Glomerular visceral epithelial cell (primary cell): ENCODE results near the gene FIGNL2.

Experiments
- DNase-seq: peaks from one replicate; pipeline ENCODE4 v3.0.0-alpha.2; 2016; ENCODE audit errors: extremely low spot score

The FIGNL2 gene

DNA sequence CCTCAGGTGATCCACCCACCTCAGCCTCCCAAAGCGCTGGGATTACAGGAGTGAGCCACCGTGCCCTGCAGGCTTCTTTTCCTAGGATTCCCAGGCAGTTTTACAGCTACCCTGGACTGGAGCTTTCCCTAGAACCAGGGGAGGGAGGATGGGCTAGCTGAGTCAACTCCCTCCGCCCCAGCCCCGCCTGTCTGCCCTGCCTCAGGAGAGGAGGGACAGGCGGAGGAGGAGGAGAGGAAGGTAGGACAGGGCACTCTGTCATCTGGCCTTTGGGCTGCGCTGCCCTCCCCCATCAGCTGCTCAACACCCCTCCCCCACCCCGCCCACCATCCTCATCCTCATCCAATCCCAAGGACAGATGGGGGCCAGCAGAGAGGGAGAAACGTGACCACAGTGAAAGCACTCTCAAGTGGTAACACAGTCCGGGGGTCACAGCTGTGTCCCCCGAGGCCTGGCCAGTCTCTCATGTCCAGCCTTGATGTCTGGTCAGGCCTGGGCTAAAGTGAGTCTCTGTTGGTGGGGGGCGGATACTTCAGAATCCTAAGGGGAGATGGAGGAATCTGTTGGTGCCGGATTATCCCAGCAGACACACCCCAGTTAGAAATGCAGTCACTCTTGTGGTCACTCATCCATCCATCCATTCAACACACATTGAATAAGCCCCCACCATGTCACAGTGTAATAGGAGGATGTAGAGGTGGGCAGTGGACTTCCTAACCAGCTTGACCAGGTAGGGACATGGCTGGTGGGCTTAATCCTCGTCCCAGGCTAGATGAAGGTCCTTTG, 12.3 kb downstream of the FIGNL2 start:
- DNase-seq: peak; percentile 45

DNA sequence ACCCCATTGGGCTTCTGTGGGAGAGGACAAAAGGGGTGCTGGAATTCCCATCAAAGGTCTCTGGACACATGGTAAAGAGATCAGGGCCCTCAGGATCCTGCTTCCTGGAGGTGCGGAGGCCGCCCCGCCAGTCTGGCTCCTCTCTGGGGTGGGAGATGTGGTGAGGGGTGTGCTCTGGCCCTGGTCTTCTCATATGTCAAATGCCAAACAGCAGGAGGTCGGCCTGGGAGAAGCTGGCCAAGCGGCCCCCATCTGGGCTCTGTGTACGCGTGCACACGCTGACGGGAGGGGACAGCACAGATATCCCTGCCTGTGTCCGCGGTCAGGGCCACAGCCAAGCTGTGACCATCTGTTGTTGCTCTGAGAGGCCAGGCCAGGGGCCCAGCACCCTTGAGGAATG, 14.1 kb downstream of the FIGNL2 start:
- no peak for DNase-seq

DNA sequence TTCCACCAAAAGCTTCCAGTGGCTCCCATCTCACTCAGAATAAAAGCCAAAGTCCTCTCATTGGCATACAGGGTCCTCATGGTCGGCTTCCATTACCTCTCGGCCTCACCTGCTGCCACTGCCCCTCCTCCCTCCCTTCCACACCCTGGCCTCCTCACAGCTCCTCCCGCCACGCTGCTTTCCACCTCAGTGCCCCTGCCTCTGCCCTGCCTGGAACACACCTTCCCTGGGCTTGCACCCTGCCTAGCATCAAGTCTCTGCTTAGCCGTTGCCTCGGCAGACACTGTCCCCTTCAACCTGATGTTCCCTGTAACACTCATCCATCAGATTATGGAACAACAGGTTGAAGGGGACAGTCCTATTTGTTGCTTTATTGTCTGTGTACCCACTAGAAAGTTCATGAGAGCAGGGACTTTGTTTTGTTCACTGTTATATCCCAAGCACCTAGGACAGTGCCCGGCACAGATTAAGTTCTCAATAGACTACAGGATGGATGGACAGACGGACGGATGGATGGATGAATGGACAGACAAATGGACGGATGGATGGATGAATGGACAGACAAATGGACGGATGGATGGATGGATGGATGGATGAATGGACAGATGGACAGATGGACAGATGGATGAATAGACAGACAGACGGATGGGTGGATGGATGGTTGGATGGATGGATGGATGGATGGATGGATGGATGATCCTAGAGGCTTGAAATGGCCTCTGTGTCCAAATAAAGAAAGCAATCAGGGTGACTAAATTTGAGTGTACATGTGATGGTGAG, 14.9 kb downstream of the FIGNL2 start:
- DNase-seq: no peak

DNA sequence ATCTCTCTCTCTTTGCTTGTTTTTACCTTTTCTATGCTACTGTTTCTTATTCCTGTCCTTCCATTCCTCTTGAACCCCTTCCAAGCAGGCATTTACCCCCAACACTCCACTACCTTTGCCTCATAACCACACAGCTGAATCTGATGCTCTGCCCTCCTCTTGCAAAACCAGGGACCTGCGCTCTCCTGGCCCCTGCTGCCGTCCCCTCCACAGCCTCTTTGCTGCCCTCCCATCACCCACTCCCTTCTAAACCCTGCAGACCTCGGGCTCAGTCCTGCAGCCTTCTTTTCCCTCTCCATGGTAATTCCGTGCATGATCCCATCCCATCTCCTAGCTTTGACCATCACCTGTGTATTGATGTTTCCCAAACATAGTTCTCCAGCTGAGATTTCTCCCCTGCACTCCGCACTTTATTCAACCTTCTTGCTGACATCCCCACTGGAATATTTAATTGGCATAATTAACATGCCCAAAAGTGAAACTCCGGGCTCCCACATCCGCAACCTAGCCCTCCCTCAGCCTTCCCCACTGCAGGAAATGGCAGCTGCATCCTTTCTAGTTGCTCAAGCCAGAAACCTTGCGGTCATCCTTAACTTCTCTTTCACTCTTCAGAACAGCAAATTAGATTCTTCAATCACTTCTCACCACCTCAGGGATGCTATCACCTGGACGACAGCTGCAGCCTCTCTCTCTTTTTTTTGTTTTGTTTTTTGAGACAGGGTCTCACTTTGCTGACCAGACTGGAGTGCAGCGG, 16.0 kb downstream of the FIGNL2 start:
- DNase-seq: no peak

DNA sequence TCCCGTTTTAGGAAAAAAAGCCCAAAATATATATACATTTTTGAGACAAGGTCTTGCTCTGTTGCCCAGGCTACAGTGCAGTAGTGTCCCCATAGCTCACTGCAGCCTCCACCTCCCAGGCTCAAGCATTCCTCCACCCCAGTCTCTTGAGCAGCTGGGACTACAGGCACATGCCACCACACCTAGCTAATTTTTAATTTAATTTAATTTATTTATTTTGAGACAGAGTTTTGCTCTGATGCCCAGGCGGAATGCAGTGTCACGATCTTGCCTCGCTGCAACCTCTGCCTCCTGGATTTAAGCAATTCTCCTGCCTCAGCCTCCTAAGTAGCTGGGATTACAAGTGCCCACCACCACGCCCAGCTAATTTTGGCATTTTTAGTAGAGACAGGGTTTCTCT, 16.7 kb downstream of the FIGNL2 start:
- peak; percentile 38 for DNase-seq

DNA sequence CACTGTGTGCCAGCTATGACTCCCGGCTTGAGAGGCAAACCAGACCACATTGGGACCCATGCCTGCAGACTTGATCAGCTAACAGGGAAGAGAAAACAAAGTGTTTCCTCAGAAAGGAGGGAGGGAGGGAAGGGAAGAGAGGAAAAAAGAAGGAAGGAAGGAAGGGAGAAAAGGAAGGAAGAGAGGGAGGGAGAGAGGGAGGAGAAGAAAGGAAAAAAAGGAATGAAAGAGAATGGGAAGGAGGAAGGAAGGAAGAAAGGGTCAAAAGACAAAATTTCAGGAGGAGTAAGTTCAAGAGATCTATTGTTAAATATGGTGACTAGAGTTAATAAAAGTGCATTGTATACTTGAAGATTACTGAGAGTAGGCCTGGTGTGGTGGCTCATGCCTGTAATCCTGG, 18.9 kb downstream of the FIGNL2 start:
- no peak for DNase-seq

DNA sequence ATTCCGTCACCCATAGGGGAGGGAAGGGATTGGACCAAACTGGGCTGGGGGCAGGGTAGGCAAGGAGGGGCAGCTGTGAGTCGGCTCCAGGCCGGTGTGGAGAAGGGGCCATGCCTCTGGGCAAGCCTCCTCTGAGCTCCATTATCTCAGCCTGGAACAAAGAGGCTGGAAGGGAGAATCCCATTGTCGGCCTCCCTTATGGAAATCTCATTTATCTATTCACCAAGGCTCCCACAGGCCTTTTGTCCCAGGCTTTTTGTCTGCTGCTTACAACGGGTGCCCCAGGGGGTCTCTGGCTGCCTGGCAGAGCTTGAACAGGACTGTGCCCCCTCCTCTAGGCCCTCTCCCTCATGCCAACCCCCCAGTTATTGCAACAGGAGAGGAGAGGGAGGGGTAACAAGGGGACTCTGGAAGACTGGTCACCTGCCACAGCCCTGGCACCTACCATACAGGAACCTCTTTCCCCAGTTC, 19.5 kb downstream of the FIGNL2 start:
- DNase-seq: no peak

DNA sequence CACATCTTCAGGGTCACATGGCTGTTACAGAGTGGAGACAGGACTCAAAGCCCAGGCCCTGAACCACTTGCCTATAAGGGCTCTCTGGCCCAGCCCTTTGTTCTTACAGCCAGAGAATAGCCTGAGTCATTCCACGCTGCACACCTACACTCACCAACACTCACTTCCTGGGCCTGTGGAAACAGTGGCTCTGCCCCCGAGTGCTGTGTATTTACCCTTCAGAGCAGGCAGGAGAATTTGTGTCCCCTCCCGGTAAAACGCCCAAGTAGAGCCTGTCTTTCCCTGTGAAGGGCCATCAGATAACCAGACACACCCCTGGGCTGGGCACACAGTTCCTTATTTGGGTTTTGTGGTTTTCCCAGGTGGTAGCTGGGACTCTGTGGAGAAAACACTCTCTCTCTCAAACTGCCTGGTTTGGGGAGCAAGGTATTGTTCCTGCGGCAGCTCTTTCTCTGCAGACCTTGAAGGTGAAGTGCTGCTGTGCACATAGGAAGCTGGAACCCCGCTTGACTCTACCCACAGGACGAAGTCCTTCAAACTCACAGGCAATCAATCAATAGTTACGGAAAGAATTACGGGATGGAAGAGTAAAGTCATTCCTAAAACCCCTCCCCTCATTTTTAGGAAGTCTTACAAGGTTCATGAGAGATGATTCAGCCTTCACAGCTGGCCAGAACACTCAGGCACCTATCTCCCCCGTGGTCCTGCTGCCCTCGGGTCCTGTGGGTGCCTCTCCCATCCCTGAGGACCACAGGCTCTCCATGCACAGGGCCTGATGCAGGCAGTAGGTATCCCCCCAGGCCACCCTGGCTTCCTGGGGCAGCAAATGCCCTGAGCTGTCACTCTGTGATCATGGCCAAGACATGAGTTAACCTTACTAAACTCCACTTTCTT, 20.3 kb downstream of the FIGNL2 start:
- DNase-seq: peak; percentile 43

DNA sequence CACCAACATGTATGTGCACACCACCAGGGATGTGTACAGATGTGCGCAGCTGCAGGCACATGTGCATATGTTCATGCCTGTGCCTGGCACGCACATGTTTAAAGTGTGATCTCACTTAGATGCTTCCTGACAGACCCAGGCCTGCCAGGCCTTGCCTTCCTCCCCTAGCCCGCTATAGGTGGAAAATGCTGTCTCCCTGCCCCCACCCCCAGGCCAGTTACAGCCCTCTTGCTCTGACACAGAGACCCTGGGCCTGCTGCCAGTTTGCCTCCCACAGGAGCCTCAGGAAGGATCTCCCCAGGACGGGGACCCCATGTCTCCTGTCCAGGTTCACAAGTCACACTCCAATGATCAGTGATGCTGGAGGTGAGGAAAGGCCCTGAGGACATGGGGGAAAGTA, 21.6 kb downstream of the FIGNL2 start:
- no peak for DNase-seq

DNA sequence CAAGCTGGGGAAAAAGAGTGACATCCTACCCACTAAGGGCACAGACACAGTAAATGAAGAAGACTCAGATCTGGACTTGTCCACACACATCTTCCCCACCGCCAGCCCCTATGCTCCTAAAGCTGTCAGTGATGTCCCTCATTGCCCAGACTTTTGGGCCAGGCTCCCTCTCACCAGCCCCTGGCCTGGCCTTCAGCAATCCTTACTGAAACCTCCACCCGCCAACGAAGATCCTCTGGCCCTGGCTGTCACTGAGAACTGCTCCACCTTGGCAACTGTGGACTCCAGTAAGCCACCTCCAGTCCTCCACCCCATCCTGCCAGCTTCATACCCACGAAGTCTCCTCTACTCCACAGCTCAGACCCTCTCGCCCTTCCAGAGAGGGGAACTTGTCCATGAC, 23.3 kb downstream of the FIGNL2 start:
- DNase-seq: no peak

DNA sequence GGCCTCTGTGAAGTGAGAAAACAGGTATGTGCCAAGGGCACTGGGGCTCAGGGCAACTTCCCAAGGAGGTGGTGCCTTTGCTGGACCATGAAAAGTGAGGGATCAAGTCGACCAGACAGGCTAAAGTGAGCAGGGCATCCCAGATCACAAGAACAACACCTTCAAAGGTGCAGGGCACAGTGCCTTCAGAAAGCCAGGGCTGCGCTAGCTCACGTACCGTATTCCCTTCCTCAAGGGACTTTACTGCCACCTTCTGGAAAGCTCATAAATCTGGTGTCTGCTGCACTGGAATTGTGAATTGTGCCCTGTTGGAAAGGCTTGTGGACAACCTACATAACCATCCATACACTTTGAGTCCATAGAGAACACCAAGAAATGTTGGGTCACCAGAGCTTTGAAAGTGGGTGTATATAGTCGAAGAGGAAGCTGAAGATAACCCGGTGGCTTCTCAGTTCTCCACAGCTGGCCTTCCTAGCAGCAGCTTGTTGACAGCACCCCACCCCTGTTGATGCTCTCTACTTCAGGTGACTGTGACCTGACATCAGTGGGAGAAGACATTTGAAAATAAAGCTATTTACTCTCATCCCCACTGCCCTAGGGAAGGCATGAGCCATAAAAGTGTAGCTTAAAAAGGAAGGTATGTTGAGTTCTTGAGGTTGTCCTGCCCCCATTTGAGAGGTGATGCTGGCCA, 24.5 kb downstream of the FIGNL2 start:
- DNase-seq: peak; percentile 71

DNA sequence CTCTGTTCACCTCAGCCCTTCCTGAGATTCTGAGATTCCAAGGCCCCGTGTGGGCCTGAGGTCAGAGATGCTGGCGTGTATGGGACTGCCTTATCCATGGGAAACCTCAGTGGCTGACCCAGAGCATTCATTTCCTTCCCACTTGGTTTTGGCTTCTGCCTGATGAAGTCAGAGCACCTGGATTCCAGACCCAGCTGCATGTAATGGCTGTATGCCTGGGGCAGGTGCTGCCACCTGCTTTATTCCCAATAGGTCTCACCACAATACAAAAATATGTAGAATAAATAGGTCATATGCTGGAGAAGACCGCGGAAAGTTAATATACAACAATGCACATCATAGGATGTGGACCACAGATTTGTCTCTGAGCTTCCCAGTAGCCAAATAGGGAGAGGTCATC, 25.6 kb downstream of the FIGNL2 start:
- peak; percentile 76 for DNase-seq

DNA sequence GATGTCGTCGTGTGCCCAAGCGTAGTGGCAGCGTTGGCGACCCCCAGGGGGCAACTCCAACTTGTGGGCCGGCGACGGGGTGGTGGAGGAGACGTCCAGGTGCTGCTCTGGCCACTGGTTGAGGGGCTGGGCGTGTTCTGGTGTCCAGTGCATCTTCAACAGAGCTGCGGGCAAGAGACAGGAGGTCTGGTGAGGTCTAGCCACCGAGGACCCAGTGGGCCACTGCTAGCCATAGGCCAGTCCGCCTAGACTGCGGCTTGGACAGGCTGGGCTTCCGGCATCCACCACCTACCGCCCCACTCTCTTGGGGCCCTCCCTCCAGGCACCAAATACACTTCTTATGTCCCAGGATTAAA, 26.3 kb downstream of the FIGNL2 start:
- DNase-seq: no peak

DNA sequence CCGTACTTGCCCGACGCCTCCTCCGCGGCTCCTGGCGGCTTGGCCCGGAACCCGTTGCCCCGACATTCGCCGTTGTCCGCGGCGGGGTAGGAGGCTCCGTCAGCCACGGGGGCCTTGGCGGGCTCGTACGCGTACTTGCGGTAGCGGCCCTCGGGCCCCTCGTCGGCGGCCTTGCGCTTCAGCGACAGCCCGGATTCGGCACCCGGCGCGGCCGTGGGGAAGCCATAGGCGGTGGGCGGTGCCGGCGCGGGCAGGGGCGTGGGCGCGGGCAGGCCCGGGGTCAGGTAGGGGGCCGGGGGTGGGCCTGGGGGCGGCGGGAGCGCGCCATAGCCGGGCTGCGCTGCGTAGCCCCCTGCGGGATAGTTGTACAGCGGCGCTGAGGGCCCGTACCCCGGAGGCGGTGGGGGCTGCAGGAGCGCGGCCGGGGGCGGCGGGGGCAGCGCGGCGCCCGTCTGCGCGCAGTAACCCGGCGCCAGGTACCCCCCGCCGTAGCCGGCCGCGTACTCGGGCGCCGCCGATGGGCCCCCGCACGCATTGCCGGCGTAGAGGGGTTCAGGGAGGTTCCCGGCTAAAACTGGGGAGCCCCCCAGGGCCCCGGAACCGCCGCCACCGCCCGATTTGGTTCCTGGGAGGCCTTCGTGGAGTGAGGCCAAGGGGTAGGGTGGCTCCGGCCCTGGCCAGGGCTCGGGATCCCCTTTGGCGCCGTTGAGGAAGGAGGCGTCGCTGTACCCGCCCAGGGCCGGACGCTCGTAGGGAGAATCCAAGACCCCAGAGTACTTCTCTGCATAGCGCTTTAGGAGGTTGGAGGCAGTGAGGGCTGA, 26.9 kb downstream of the FIGNL2 start:
- DNase-seq: no peak

DNA sequence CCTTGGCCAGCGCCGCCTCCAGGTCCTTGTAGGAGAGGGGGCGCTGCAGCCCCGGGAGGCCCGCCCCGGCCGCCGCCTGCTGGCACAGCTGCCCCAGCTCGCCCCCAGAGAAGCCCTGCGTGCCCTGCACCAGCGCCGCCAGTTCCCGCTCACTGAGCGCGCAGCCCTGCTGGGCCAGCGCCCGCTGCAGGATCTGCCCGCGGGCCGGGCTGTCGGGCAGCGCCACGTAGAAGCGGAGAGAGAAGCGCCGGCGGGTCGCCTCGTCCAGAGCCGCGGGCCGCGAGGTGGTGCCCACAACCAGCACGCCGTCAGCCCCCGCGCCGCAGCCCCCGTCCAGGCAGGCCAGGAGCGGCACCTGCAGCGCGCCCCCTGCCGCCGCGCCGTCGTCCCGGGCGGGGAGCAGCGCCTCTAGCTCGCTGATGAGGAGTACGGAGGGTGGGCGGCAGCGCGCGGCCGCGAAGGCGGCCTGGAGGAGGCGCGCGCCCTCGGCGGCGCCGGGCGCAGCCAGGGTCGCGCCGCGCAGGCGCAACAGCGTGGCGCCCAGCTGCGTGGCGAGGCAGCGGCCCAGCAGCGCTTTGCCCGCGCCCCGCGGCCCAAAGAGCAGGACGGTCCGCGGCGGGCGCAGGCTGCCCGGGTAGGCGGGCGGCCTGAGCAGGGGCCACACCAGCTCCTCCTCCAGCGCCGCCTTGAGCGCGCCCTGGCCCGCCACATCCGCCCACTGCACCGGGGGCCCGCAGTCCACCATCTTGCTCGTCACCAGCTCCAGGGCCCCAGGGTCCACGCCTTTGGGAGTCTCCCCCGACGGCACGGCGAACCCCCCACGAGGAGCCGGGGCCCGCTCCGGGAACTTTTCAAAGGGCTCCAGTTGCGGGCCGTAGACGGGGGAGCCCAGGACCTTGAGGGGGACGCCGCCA, 27.7 kb downstream of the FIGNL2 start:
- no peak for DNase-seq

DNA sequence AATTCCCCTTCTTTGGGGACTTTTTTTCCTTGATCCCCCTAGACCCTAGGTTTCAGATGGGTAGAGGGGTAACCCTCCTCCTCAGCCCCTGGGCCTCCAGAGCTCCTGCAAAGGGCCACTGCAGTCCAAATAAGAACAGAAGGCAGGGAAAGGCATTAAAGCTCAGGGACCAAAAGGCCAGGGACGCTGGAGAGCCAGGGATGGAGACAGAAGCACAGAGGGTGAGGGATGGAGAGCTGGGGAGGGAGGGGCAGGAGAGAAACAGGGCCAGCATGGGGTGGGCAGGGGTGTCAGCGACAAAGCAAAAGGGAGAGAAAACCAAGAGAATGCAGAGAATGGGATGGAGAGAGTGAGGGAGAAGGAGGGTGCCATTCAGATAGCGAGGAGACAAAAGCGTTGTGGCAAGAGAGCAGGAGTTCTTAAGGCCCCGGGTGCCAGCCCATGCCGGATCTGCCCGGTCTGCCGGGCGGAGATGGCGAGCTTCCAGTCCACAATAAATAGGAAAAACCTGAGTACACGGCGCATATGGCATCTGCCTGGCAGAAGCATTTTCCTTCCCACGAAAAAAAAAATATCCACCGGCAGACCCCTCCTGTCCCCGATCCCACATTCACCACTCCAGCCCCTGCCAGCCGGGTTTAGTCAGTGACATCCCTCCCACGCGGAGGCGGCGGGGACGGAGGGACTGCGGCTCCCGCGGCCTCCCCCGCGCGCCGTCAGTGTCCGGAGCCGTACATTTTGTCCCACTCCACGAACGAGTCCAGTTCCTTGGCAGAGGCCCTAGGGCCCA, 28.6 kb downstream of the FIGNL2 start:
- no peak for DNase-seq

DNA sequence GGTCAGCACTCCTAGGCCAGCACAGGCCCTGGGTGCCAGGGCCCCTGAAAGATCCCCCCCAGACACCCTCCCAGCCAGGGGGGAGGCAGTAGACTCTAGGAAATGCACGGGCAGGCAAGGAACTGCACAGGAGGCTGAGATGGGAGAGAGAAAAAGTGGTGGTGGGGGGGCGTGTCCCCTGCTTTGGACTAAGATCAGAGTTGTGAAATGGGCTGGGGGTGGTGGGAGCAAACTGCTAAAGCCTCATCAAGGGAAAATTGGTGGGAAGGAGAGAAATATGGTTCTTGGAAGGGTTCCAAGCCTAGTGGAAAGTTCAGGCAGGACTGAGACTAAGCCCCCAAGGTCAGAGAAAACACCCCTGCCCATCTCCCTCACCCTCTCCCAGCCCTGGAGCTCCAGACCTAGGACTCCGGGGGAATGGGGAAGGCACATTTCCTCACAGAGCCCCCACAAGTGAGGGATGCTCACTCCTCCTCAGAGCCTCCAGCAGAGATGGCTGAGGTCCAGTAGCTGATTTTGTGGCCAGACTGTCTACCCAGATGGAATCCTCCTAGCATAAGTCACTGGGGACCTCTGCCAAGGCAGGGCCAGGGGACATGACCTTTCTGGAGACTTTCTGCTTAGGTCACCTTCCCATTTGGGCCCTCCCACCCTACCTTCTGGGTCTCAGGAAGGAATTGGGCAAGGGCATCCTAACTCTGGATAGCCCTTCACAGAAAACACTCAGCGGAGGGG, 29.8 kb downstream of the FIGNL2 start:
- DNase-seq: peak; percentile 86
